SK-N-SH treated with all-trans-retinoic acid at 6 μM for 48 hours (cell line): ENCODE data around the gene MROH7.

Experiments
- ATAC-seq: fragments of 200-7000 bp; cut with Tn5 transposase; 3 replicates; pipeline ENCODE4 v1.9.1; 2020; ENCODE audit warnings: mild to moderate bottlenecking, moderate library complexity
- ARNTL ChIP-seq: fragments of 450-650 bp; formaldehyde crosslinking; IDR thresholded peaks from 2 replicates; pipeline ENCODE4 v1.5.0; 2020; ENCODE audit warnings: low read depth, mild to moderate bottlenecking, moderate library complexity, borderline replicate concordance
- CREB5 ChIP-seq: fragments of 250-450 bp; sonication (Bioruptor Pico); IDR thresholded peaks from 2 replicates; pipeline ENCODE4 v1.5.1; 2020; ENCODE audit warnings: low read depth, mild to moderate bottlenecking, moderate library complexity
- CSDC2 ChIP-seq: fragments of 250-450 bp; sonication (Bioruptor Pico); IDR thresholded peaks from 2 replicates; pipeline ENCODE4 v1.5.0; 2020; ENCODE audit warnings: mild to moderate bottlenecking, moderate library complexity
- CSRNP3 ChIP-seq: fragments of 250-450 bp; sonication (Bioruptor Pico); IDR thresholded peaks from 2 replicates; pipeline ENCODE4 v1.5.1; 2021; ENCODE audit warnings: mild to moderate bottlenecking, moderate library complexity
- ESRRG ChIP-seq: fragments of 250-450 bp; sonication (Bioruptor Pico); IDR thresholded peaks from 2 replicates; pipeline ENCODE4 v1.6.1; 2021; ENCODE audit warnings: mild to moderate bottlenecking
- GLIS3 ChIP-seq: fragments of 250-450 bp; sonication (Bioruptor Pico); IDR thresholded peaks from 2 replicates; pipeline ENCODE4 v1.5.0; 2020; ENCODE audit warnings: mild to moderate bottlenecking, moderate library complexity
- ISL1 ChIP-seq: fragments of 250-450 bp; sonication (Bioruptor Pico); IDR thresholded peaks from 2 replicates; pipeline ENCODE4 v2.1.2; 2022; ENCODE audit warnings: mild to moderate bottlenecking, moderate library complexity
- OSR1 ChIP-seq: fragments of 250-450 bp; sonication (Bioruptor Pico); IDR thresholded peaks from 2 replicates; pipeline ENCODE4 v1.8.0; 2022; ENCODE audit warnings: moderate library complexity, mild to moderate bottlenecking, inconsistent platforms
- POU6F1 ChIP-seq: fragments of 250-450 bp; sonication (Bioruptor Pico); IDR thresholded peaks from 2 replicates; pipeline ENCODE4 v1.8.0; 2021; ENCODE audit warnings: low read depth, mild to moderate bottlenecking, moderate library complexity, borderline replicate concordance
- PPARA ChIP-seq: fragments of 250-450 bp; sonication (Bioruptor Pico); IDR thresholded peaks from 2 replicates; pipeline ENCODE4 v1.5.0; 2020; ENCODE audit warnings: mild to moderate bottlenecking, borderline replicate concordance
- RARB ChIP-seq: fragments of 250-450 bp; sonication (Bioruptor Pico); IDR thresholded peaks from 2 replicates; pipeline ENCODE4 v1.8.0; 2021; ENCODE audit warnings: mild to moderate bottlenecking, moderate library complexity
- SNAI2 ChIP-seq: fragments of 250-450 bp; sonication (Bioruptor Pico); IDR thresholded peaks from 2 replicates; pipeline ENCODE4 v1.5.0; 2020; ENCODE audit warnings: mild to moderate bottlenecking, moderate library complexity
- TOX ChIP-seq: fragments of 250-450 bp; sonication (Bioruptor Pico); IDR thresholded peaks from 2 replicates; pipeline ENCODE4 v1.8.0; 2021; ENCODE audit warnings: mild to moderate bottlenecking, moderate library complexity, borderline replicate concordance
- TSHZ2 ChIP-seq: fragments of 250-450 bp; sonication (Bioruptor Pico); IDR thresholded peaks from 2 replicates; pipeline ENCODE4 v1.5.0; 2020; ENCODE audit warnings: mild to moderate bottlenecking, moderate library complexity
- ZC3H10 ChIP-seq: fragments of 250-450 bp; sonication (Bioruptor Pico); IDR thresholded peaks from 2 replicates; pipeline ENCODE4 v1.5.1; 2021; ENCODE audit warnings: mild to moderate bottlenecking, moderate library complexity
- ZNF565 ChIP-seq: fragments of 450-650 bp; formaldehyde crosslinking; conservative IDR thresholded peaks from 2 replicates; pipeline ENCODE4 v1.5.0; 2020; ENCODE audit warnings: low read depth, mild to moderate bottlenecking, moderate library complexity
- ZNF8 ChIP-seq: fragments of 450-650 bp; formaldehyde crosslinking; IDR thresholded peaks from 2 replicates; pipeline ENCODE4 v1.5.0; 2020; ENCODE audit warnings: mild to moderate bottlenecking, moderate library complexity

Gene MROH7

GRCh38 chr1:54745864-54746263, 104.3 kb downstream of the MROH7 start:
- ATAC-seq, result no peak
- no peak for TF ChIP-seq TOX (CRISPR knock-in tag)
- TF ChIP-seq ZNF8, result no peak
- no peak for TF ChIP-seq SNAI2 (CRISPR knock-in tag)
- no peak for TF ChIP-seq RARB (CRISPR knock-in tag)
- no peak for TF ChIP-seq ZNF565
- no peak for TF ChIP-seq ARNTL
- no peak for TF ChIP-seq POU6F1 (CRISPR knock-in tag)
- TF ChIP-seq OSR1 (CRISPR knock-in tag), result no peak
- TF ChIP-seq, all 23 proteins: peak for 0

- no peak for ATAC-seq
- TF ChIP-seq TSHZ2 (CRISPR knock-in tag) (no peak), OSR1 (CRISPR knock-in tag) (no peak), POU6F1 (CRISPR knock-in tag) (no peak), PPARA (CRISPR knock-in tag) (no peak), CREB5 (CRISPR knock-in tag) (no peak), ESRRG (CRISPR knock-in tag) (no peak), ZC3H10 (CRISPR knock-in tag) (no peak), CSDC2 (CRISPR knock-in tag) (no peak), SNAI2 (CRISPR knock-in tag) (no peak), ISL1 (CRISPR knock-in tag) (no peak), TOX (CRISPR knock-in tag) (no peak), ZNF565 (no peak)
These were observed 106.7 kb downstream of the MROH7 start for GRCh38 chr1:54748094-54748835.

- no peak for ATAC-seq
- TF ChIP-seq TOX (CRISPR knock-in tag), result no peak
- no peak for TF ChIP-seq CREB5 (CRISPR knock-in tag)
- TF ChIP-seq ZNF8, result no peak
- TF ChIP-seq ARNTL, result no peak
- no peak for TF ChIP-seq PPARA (CRISPR knock-in tag)
- TF ChIP-seq OSR1 (CRISPR knock-in tag), result no peak
- TF ChIP-seq GLIS3 (CRISPR knock-in tag), result no peak
- TF ChIP-seq CSDC2 (CRISPR knock-in tag), result no peak
- no peak for TF ChIP-seq CSRNP3
- no peak for TF ChIP-seq RARB (CRISPR knock-in tag)
These were observed 109.0 kb downstream of the MROH7 start for GRCh38 chr1:54750596-54750995.
